NCI-H2029 treated with DMSO at 0.1 percent for 48 hours (cell line): ENCODE data around the gene HS3ST1.
"Not testable (repeated sequence)": the region's sequence is repeated elsewhere in the genome, so short reads cannot be mapped to it uniquely, and the experiment has no call there.

Experiments
- DNase-seq: peaks from one replicate; lab custom pipeline; 2025; lab: John Stamatoyannopoulos, UW

Gene HS3ST1

GRCh38 chr4:11399461-11399971 lies 29.2 kb downstream of the HS3ST1 start:
- no peak for DNase-seq

GRCh38 chr4:11397819-11398610 lies 30.7 kb downstream of the HS3ST1 start:
- DNase-seq, result no peak

GRCh38 chr4:11397146-11397545 lies 31.5 kb downstream of the HS3ST1 start:
- DNase-seq, result no peak

- DNase-seq, result no peak
Observed at GRCh38 chr4:11393551-11393950, 35.1 kb downstream of the HS3ST1 start.

- not testable (repeated sequence) for DNase-seq
Observed at GRCh38 chr4:11384072-11384471, 44.6 kb downstream of the HS3ST1 start.

- DNase-seq, result no peak
Observed at GRCh38 chr4:11376571-11376970, 52.1 kb downstream of the HS3ST1 start.

GRCh38 chr4:11376146-11376545 lies 52.5 kb downstream of the HS3ST1 start:
- no peak for DNase-seq

GRCh38 chr4:11368701-11369115 lies 60.0 kb downstream of the HS3ST1 start:
- DNase-seq, result no peak

GRCh38 chr4:11367371-11367770 lies 61.3 kb downstream of the HS3ST1 start:
- peak; percentile 85 for DNase-seq

GRCh38 chr4:11366859-11367258 lies 61.8 kb downstream of the HS3ST1 start:
- DNase-seq, result no peak

- no peak for DNase-seq
Observed at GRCh38 chr4:11365039-11365438, 63.7 kb downstream of the HS3ST1 start.

- no peak for DNase-seq
Observed at GRCh38 chr4:11359591-11359990, 69.1 kb downstream of the HS3ST1 start.

- no peak for DNase-seq
Observed at GRCh38 chr4:11355226-11355625, 73.5 kb downstream of the HS3ST1 start.

GRCh38 chr4:11354531-11354930 lies 74.2 kb downstream of the HS3ST1 start:
- DNase-seq, result no peak

- no peak for DNase-seq
Observed at GRCh38 chr4:11348449-11349088, 80.1 kb downstream of the HS3ST1 start.

GRCh38 chr4:11344916-11345315 lies 83.8 kb downstream of the HS3ST1 start:
- DNase-seq, result no peak

- no peak for DNase-seq
Observed at GRCh38 chr4:11343536-11343935, 85.2 kb downstream of the HS3ST1 start.
